Bronchial epithelial cell (primary cell): Measurements from ENCODE around the gene SERPINA12. TPM values are rescaled to one million over a fixed set of nuclear protein-coding genes. Genes with fewer than 3 reads are reported as not detected.

Experiments used
- DNase-seq: peaks from one replicate; pipeline ENCODE4 v3.0.0-alpha.2; 2010; ENCODE audit warnings: low read depth
- FAIRE-seq: peaks from 2 replicates; lab custom pipeline; 2011; peaks lifted over from hg19 to GRCh38; lab: Jason Lieb, UNC
- H3K27me3 ChIP-seq: 2 replicates; pipeline ENCODE4 v1.5.1; 2011; ENCODE audit warnings: low read length; ENCODE audit not compliant: control insufficient read depth, insufficient read depth
- H3K36me3 ChIP-seq: 2 replicates; pipeline ENCODE4 v1.5.1; 2011; ENCODE audit warnings: low read length; ENCODE audit not compliant: control insufficient read depth, insufficient read depth
- H3K4me3 ChIP-seq: 2 replicates; pipeline ENCODE4 v1.5.1; 2011; ENCODE audit warnings: mild to moderate bottlenecking, low read depth, low read length, control low read depth
- total RNA-seq: library from RNA; depleted of rRNA; stranded (reverse); fragments of >200 nt; gene quantifications from 2 replicates; pipeline ENCODE4 v1.2.1, GENCODE V29; 2014
- TF ChIP-seq, protein P1 (sequence below): IDR thresholded peaks from 2 replicates; pipeline ENCODE4 v1.5.1; 2011; ENCODE audit warnings: mild to moderate bottlenecking, moderate library complexity, low read length, control low read depth, inconsistent platforms; ENCODE audit not compliant: insufficient read depth, severe bottlenecking

SERPINA12 gene
- total RNA-seq, 1 donor from 2014 or later: not detected

DNA sequence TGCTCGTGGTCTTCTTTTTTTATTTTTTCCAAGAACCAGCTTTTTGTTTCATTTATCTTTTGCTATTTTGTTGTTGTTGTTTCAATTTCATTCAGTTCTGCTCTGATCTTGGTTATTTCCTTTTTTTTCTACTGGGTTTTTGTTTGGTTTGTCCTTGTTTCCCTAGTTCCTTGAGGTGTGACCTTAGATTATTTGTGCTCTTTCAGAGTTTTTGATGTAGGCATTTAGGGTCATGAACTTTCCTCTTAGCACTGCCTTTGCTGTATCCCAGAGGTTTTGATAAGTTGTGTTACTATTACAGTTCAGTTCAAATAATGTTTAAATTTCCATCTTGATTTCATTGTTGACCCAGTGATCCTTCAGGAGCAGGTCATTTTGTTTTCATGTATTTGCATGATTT is 53.3 kb downstream of the SERPINA12 start:
- no peak overlapping the region for H3K4me3 ChIP-seq
- FAIRE-seq (no peak), DNase-seq (no peak)
- no peaks in the 10 kb centered on the region for H3K27me3 ChIP-seq
- TF ChIP-seq, protein P1, sequence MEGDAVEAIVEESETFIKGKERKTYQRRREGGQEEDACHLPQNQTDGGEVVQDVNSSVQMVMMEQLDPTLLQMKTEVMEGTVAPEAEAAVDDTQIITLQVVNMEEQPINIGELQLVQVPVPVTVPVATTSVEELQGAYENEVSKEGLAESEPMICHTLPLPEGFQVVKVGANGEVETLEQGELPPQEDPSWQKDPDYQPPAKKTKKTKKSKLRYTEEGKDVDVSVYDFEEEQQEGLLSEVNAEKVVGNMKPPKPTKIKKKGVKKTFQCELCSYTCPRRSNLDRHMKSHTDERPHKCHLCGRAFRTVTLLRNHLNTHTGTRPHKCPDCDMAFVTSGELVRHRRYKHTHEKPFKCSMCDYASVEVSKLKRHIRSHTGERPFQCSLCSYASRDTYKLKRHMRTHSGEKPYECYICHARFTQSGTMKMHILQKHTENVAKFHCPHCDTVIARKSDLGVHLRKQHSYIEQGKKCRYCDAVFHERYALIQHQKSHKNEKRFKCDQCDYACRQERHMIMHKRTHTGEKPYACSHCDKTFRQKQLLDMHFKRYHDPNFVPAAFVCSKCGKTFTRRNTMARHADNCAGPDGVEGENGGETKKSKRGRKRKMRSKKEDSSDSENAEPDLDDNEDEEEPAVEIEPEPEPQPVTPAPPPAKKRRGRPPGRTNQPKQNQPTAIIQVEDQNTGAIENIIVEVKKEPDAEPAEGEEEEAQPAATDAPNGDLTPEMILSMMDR: no peak
- H3K36me3 ChIP-seq: no peaks in the 10 kb centered on the region

DNA sequence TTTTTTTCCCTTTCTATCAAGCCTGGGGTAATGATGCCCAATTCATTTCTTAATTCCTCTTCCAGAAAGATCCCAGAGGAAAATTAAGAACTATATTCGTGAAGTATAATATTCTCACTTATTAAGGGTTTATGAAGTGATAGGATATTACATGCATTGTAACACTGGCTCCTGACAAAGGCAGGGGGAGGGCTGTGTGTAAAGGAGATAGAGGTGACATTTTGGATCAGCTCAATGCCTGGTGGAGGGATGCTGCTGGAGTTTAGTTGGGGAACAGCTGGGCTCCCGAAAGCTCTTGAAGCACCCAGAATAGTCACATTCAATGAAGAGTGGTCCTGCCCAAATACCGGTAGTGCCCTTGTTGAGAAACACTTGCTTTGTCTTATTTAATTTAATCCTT is 57.4 kb downstream of the SERPINA12 start:
- no peak for FAIRE-seq

DNA sequence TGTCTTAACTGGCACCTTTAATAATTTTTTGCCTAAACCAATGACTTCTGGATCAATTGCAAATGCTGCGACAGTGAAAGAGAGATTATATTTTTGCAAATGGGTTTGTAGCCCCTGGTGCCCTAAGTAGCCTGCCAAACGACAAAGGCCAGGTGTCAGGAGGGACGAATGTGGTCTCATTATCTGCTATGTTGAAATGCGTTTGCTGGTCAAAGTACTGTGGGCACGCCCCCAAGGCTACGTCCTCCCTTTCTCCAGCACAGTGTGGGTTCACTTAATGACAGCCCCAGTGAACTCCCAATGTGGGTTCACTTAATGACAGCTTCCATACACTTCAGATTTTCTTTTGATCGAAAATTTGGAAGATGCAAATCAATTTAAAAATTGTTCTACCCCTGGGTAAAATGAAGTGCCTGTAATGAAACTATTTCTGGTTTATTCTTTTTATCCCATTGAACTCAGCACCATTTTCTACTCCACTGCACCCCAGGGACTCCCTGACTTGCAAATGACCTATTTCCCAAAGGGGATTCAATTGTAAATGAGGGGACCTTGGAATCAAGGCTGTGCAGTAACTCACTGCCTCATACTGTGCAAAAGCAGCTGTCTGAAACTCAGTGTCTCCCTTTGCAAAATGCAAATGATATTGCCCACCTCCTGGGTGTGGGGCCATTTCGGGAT is 58.0 kb downstream of the SERPINA12 start:
- Histone ChIP-seq H3K36me3 (no peaks in the 10 kb centered on the region), H3K4me3 (no peak overlapping the region), H3K27me3 (no peaks in the 10 kb centered on the region)
- FAIRE-seq: no peak
- TF ChIP-seq, protein P1: no peak
- DNase-seq: no peak

More for the DNA sequence above, 57.4 kb downstream of the SERPINA12 start:
- no peaks in the 10 kb centered on the region for H3K27me3 ChIP-seq
- H3K4me3 ChIP-seq: no peak overlapping the region
- no peaks in the 10 kb centered on the region for H3K36me3 ChIP-seq
- TF ChIP-seq, protein P1: no peak
- DNase-seq: no peak

DNA sequence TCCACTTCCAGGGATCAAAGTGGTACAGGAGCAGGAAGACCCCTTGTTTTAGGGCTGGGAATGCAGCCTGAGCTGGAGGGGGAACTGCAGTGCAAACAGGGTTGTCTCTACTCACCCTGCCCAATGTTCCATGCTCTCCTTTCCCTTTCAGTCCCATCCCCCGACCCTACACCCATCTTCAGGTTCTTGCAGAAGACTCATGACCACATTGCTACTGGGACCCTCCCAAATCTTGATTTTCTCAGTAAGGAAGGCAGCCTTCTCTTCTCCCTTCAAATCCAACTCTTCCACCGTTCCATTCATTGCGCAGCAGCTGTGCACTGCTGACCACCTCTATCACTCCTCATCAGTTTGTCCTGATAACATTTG is 58.6 kb downstream of the SERPINA12 start:
- TF ChIP-seq, protein P1: no peak
- no peak for FAIRE-seq
- no peaks in the 10 kb centered on the region for H3K27me3 ChIP-seq
- H3K36me3 ChIP-seq: no peaks in the 10 kb centered on the region
- DNase-seq: no peak
- H3K4me3 ChIP-seq: no peak overlapping the region

DNA sequence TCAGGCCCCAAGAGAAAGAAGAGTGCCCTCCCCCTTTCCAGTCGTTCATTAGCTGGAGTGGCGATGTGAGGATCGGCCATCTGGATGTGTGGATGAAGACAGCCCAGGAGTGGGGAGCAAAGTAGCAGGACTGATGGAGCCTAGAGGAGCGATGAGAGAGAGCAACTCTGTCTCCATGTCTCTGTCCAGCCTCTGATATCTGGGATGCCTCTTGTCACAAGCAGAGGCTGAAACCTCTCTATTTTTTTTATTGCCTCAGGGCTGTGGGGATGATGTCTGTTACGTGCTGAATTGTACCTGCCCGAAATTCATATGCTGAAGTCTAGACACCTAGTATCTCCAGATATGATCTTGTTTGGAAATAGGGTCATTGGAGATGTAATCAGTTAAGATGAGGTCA is 59.3 kb downstream of the SERPINA12 start:
- FAIRE-seq: no peak

More for the DNA sequence above, 59.3 kb downstream of the SERPINA12 start:
- TF ChIP-seq, protein P1: no peak
- DNase-seq: no peak
- no peaks in the 10 kb centered on the region for H3K36me3 ChIP-seq
- H3K27me3 ChIP-seq: no peaks in the 10 kb centered on the region
- H3K4me3 ChIP-seq: no peak overlapping the region
